GM19467 (cell line): Measurements from ENCODE around the gene GLDC.
"Not testable (repeated sequence)": the region's sequence is repeated elsewhere in the genome, so short reads cannot be mapped to it uniquely, and the experiment has no call there.

ENCODE experiments used
- ATAC-seq: cut with Tn5 transposase; IDR thresholded peaks from one replicate; pipeline ENCODE4 v1.9.1; 2021; ENCODE audit warnings: mild to moderate bottlenecking, moderate library complexity; ENCODE audit not compliant: unreplicated experiment

GLDC gene

DNA sequence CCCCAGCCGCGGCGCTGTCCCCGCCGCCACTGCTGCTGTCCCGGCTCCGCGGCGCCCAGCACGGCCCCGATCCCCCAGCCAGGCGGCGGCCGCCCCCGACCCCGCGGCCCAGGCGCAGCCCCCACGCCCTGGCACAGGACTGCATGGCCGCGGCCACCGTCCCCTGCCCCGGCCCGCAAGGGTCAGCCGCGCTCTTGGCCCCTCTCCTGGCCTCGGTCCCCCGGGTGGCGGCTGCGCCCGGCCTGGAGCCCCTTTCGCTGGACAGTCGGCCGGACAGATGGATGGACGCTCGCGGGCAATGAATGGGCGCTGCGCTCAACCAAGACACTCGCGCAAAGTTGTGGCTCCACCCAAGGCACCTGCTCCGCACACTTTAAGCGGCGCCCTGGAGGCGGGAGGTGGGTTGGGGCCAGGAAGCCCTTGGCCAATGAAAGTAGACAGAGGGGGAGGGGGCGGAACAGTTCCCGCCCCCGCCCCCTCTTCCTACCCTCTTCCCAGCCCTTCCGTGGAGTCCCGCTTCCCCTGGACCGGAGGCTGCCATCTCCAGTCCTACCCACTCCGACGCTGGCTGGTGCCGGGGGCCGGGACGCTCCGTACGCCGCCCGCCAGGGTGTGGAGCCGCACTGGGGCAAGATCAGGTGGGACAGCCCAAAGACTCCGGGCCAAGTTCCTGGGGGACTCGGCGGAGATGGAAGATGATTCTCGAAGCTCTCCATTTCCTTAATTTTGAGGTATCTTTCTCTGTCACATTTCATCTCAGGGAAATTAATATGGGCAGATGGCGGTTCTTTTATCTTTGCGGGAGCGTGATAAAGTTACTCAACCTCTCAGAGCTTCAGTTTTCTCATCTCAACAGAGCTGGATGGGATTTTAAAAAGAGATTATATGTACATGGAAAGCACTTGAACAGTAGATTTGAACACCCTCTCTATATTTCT is at the start of gene GLDC:
Gene GLDC, minus strand, starts transcription at position 375 of the 938 bp plus-strand sequence. Its CDS starts 230 bp downstream, at position 145.
- peak; percentile 86 for ATAC-seq

DNA sequence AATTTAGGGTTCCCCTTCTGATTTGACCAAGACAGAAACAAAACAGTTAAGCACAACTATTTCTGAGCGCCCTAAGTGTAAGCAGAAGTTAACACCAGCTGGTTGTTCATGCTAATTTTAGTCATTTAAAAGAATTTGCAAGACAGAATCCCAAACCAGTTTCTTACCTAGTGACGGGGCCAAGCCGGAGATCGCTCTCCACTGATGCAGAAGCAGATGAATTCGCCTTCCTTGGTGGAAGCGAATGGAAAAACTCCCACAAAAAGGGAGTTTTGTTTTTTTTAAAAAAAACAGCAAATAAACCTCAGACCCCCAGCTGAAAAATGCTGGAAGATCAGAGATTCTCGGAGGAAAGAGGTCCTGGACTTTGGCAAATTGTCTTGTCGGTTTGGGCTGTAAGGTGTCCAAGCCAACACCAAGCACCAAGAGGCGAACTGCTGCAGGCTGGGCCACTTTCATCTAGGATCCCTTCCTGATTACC is 47.4 kb upstream of the GLDC start:
- ATAC-seq, result no peak

DNA sequence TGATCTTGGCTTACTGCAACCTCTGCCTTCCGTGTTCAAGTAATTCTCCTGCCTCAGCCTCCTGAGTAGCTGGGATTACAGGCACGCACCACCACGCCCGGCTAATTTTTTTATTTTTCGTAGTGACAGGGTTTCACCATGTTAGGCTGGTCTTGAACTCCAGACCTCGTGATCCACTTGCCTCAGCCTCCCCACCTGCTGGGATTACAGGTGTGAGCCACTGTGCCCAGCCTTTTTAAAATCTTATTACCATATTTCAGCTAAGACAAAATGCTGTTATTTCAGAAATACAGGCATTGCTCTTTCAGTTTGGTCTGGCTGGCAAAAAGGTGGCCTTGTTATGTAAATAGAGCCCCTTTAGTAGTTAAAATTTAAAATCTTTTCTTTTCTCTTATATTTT is 46.9 kb upstream of the GLDC start:
- no peak for ATAC-seq

DNA sequence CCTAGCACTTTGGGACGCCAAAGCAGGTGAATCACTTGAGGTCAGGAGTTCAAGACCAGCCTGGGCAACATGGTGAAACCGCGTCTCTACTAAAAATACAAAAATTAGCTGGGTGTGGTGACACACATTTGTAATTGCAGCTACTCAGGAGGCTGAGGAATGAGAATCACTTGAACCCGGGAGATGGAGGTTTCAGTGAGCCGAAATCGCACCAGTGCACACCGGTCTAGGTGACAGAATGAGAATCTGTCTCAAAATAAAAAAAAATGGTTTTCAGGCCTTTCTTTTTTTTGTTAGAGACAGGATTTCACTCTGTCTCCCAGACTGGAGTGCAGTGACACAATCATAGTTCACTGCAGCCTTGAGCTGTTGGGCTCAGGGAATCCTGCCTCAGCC is 45.1 kb upstream of the GLDC start:
- not testable (repeated sequence) for ATAC-seq

DNA sequence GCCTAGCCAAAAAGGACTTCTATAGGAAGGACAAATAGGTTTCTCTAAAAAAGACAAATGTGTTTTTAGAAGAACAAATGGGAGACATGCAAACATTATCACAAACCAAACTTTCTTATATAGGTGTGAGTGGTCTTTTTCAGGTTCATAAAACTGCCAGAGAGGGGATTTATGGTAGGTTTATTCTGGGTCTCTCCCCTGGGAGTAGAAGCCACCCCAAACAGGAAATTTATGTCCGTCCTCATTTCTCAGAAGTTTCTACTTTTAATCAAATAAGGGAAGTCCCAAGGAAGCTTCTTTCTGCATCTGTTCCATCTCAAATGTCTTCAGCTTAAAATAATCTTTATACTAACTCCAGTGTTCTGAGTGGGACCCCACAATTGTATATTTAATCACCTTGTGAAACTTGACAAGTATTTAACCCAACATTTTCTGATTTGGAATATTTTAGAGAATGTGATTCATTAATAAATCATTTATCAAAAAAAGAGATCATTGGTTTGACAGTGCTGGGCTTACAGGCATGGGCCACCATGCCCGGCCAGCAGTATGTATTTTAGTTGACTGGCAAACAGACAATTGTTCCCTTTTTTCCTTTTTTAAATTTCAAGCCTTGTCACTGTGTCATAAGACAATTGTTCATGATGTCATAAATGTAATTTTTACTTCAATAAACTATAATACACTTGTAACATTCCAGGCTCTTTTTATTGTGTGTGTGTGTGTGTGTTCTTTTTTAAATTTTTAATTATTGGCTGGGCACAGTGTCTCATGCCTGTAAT is 44.6 kb upstream of the GLDC start:
- ATAC-seq, result no peak

DNA sequence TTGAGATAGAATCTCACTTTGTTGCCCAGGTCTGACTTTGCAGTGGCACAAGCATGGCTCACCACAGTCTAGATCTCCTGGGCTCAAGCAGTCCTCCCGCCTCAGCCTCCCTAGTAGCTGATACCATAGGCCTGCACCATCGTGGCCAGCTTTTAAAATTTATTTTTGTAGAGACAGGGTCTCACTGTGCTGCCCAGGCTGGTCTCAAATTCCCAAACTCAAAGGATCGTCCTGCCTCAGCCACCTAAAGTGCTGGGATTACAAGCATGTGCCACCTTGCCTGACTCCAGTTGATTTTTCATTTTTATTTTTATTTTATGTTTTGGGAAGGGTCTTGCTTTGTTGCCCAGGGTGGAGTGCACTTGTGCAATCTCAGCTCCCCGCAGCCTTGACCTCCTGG is 41.7 kb upstream of the GLDC start:
- ATAC-seq, result no peak

DNA sequence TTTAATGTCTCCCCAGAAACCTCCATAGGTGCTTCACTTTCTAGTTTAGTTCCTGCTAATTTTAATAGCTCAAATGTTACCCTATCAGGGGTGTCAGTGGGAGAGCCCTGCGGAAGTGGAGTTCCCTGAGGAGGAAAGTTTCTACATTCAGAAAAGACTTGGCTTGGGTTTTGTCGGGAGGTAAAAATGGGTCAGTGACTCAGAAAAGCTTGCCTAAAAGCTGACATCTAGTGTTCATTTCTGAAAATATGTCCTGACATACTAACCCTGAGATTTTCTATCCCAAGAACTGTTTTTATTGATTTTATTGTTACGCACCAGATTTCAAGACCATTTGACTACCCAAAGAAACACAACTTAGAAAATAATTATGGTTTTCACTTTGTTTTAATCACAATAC is 40.9 kb upstream of the GLDC start:
- no peak for ATAC-seq

DNA sequence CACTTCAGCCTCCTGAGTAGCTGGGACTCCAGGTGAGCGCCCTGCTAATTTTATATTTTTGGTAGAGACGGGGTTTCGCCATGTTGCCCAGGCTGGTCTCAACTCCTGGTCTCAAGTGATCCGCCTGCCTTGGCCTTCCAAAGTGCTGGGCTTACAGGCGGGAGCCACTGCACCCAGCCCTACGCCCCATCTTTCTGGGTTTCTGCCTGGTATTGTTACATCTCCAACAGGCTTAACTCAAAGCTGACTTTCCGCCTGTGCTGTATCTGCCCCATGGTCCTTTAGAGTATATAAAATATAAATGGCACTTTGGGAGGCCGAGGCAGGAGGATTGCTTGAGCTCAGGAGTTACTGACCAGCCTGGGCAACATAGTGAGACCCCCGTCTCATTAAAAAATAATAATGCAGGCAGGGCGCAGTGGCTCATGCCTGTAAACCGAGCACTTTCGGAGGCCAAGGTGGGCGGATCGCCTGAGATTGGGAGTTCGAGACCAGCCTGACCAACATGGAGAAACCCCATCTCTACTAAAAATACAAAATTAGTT is 36.5 kb upstream of the GLDC start:
- ATAC-seq, result no peak

DNA sequence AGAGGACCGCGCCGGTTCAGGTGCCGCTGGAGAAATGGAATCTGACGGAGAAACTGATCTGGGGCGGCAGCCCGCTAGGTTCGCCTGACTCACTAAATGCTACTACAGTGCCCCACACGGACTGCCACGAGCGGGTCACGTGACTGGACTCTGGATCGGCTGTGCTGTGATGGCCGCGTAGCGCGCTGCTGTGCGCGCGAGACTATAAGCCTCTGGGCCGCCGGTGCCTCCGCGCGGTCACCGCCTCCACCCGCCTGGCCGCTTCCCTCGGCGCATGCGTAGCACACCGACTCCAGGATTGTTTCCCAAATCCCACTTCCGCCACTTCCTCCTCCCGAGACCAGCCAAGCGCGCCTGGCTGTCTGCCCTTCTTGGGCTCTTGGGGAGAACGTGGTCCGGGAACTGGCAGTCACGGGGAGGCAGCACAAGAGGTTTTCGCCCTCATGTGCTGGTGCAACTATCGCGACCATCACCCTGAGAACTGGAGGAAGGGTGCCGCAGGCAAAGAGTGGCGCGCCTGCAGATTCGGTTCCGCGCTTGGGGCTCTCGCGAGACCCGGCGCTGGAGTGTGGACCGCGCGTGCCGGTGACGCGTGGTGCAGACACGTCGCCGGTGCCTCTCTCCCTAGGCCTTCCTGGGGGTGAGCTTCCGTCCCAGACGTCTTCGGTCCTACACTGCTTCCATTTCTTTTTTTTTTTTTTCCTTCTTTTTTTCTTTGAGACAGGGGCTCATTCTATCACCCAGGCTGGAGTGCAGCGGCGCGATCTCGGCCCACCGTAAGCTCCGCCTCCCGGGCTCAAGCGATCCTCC is 35.8 kb upstream of the GLDC start:
- peak; percentile 65 for ATAC-seq

DNA sequence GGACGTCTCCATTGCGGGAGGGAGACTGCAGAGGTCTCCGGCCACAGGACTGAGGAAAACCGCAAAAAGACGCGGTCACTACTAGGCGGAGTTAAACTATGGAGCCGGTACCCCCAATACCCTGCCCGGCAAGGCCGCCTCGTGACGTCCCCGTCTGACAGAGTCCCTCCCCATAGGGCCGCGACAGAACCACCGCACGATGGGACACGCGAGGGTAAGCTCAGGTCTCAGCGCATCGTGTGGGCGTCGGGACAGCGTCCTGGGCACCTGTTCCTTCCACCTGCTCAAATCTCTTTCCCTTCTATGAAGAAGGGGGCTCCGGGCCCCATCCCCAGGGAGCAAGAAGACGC is 35.2 kb upstream of the GLDC start:
- ATAC-seq, result peak; percentile 21

DNA sequence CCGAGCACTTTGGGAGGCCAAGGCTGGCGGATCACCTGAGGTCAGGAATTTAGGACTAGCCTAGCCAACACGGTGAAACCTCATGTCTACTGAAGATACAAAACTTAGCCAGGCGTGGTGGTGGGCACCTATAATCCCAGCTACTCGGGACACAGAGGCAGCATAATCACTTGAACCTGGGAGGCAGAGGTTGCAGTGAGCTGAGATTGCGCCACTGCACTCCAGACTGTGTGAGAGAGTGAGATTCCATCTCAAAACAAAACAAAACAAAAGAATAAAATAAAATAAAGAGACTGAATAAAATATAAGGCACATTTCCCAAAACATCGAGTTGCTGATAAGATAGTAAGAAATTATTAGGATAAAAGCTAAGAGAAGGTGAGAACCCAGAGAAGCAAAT is 32.3 kb upstream of the GLDC start:
- ATAC-seq, result no peak

DNA sequence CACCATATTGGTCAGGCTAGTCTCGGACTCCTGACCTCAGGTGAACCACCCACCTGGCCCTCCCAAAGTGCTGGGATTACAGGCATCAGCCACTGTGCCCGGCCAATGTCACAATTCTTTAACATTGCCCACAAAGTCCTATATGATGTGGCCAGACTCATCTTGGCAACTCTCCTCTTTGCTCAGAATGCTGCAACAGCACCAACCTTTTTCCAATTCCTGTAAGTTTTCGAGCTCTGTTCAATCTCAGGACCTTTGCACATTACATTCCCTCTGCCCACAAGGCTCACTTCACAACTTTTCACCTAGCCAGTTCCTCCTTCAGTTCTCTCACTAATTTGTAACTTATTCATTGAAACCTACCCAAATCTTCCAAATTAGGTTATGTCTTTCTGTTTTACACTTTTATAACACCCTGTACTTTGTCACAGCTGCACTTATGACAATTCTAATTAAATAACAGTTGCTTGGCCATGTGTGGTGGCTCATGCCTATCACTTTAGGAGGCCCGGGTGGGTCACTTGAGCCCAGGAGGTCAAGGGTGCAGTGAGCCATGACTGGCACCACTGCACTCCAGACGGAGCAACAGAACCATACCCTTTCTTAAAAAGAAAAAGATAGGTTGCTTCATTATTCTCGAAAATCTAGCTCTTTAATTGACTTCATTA is 30.9 kb upstream of the GLDC start:
- ATAC-seq, result no peak

DNA sequence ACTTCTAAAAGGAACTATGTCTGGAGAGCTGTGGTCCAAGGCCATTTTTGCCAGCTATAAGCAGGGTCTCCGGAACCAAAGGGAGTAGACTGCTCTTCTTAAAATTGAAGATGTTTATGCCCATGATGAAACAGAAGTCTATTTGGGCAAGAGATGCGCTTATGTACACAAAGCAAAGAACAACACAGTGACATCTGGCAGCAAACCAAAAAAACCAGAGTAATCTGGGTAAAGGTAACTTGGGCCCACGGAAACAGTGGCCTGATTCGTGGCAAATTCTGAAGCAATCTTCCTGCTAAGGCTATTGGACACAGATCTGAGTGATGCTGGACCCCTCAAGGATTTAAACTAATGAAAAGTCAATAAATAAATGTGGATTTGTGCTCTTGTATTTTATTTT is 29.7 kb upstream of the GLDC start:
- ATAC-seq, result no peak

DNA sequence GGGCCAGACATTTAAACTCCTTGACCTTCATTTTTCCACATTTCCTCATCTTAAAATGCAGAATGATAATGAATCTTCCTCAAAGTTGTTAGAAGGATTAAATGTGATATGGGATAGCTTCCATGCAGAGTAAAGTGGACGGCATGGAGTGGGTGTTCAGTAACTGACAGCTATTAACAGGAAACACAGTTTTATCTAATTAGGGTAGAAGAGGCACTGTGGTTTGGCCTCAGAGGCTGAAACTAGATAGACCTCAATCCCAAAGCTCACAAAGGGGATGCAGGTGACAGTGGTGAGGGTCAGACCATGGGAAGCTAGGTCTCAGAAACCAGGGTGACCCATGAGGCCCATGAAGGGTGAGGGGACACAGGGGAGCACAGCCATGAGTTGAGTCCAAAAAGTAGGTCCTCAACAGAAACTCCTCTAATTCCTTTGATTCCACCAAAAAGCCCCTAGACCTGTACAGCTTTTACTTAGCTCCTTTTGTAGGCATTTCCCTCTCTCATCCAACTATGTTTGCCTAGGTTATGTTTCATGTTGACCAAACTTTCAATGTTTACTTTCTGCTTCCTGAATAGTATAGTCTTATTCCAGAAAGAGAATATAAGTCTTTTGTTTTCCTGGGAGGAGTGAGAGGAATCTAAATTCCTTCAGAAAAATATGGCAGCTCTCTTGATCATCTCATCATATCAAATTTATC is 27.9 kb upstream of the GLDC start:
- no peak for ATAC-seq

DNA sequence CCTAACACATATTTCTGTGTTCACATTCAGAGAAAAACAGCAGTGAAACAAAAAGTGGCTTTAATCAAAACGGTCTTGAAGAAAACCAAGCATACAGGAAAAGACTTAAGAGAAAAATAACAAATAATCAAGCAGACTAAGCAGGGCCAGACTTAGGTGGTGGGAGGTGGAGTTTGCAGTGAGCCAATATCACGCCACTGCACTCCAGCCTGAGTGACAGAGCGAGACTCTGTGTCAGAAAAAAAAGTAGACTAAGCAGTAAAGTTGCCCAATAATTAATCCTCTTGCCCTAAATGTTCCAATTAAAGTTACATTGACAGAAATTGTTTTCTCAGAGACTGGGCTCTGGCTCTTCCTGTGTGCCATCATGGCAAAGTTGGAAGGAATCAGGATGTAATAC is 26.6 kb upstream of the GLDC start:
- no peak for ATAC-seq

DNA sequence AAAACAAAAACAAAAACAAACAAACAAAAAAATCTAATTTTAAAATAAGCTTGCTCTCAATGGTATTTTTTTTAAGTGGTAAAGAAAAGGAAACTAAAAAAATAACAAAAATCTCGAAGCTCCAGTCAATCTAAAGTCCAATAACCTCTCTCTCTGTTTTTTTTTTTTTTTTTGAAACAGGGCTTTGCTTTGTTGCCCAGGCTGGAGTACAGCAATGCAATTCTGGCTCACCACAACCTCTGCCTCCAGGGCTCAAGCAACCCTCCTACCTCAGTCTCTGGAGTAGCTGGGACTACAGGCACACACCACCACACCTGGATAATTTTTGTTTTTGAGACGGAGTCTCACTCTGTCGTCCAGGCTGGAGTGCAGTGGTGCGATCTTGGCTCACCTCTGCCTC is 25.9 kb upstream of the GLDC start:
- ATAC-seq, result no peak

DNA sequence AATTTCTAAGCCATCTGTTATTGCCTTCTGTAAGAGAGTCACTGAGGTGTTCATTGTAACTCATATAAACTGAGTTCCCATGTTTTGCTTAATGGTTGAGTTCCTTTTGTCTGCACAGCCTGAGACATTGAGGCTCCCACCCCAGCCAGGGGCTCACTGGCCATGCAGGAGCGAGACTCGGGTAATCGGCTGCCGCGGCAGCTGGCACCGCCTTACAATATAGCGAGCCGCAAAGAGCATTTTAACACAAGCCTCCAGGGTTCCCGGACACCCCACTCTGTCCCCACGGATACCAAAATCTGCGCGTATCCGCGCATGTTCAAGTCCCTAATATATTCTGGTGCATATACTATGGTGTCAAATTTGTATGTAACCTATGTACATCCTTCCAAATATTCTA is 24.4 kb upstream of the GLDC start:
- no peak for ATAC-seq

DNA sequence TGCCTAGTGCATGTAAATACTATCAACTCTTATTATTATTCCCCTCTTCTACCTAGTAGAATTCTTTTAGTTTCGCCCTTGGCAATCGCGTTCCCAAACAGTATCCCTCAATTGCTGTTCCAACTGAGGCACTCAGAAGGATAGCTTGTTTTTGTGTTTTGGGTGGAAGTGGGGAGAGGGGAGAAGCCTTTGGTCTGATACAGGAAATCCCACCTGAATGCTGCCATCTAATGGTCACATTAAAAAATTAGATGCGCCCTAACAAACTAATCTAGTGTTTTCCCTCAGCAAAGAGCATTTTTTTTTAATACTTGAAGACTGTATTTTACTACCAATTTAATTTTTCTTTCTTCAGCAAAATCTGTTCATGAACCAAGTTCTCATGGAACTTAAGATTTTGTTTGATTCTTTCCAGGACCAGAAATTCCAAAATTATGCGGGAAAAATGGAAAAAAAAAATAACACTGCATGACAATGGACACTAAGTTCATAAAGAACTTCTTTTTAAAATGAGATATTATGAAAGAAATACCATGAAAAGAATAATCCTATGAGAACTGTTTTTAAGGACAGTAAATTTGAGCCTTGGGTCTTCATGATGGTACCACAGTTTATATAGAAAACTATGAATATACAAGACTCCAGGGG is 22.2 kb upstream of the GLDC start:
- no peak for ATAC-seq

DNA sequence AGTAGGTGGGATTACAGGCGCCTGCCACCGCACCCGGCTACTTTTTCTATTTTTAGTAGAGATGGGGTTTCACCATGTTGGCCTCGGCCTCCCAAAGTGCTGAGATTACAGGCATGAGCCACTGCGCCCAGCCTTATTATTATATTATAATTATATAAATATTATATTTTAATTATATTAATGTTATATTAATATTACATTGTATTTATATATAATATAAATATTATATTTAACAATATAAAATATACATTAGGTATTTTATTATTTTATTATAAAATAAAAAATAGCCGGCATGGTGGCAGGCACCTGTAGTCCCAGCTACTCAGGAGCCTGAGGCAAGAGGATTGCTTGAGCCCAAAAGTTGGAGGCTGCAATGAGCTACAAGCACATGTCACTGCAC is 21.6 kb upstream of the GLDC start:
- ATAC-seq, result no peak
